NK-92 (cell line): Measurements from ENCODE around the gene TMEM17.

Experiments used
- DNase-seq: peaks from one replicate; lab custom pipeline; 2025; ENCODE audit not compliant: unreplicated experiment; lab: John Stamatoyannopoulos, UW

Gene TMEM17

GRCh38 chr2:62473246-62473827 lies 32.7 kb downstream of the TMEM17 start:
- no peak for DNase-seq

DNA sequence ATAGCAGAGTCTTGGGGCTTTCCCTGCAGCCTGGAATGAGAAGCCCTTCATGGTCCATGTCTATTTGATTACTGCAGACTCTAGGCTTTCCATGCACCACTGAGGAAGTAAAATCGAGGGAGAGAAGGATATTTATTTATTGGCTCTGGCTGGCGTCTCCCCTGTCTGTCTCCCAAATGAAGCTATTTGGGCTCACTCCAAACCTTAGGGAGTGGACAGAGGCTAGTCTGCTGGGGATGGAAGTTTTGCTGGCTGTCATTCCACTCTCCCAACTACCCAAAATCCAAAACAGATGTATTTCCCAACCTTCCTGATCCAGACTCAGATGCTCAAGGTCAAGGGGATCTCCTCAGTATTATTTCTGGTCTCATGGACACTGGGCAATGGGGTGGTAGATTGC lies 33.7 kb downstream of the TMEM17 start:
- DNase-seq = no peak

GRCh38 chr2:62471816-62472215 lies 34.2 kb downstream of the TMEM17 start:
- no peak for DNase-seq

GRCh38 chr2:62471404-62471803 lies 34.6 kb downstream of the TMEM17 start:
- no peak for DNase-seq

- DNase-seq = no peak
Observed at GRCh38 chr2:62469548-62469947, 36.4 kb downstream of the TMEM17 start.

GRCh38 chr2:62469114-62469513 lies 36.9 kb downstream of the TMEM17 start:
- no peak for DNase-seq

- DNase-seq = no peak
Observed at GRCh38 chr2:62467475-62468321, 38.3 kb downstream of the TMEM17 start.

- no peak for DNase-seq
Observed at GRCh38 chr2:62467100-62467474, 38.9 kb downstream of the TMEM17 start.

DNA sequence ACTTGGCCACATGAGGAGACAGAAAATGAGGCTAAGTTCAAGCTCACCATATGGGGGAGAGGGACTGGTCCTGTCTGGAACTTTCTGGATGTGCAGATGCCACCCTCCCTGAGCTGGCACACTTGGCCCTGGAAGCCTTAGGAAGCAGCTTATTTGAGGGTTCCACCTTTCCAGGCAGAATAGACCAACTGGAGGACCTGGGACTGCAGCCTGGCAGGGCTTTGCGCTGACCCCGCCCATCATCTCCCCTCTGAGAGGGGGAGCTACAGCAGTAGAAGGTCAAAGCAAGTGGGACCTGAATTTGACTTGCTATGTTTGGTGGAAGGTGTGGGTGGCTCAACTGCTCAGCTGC lies 39.5 kb downstream of the TMEM17 start:
- no peak for DNase-seq

DNA sequence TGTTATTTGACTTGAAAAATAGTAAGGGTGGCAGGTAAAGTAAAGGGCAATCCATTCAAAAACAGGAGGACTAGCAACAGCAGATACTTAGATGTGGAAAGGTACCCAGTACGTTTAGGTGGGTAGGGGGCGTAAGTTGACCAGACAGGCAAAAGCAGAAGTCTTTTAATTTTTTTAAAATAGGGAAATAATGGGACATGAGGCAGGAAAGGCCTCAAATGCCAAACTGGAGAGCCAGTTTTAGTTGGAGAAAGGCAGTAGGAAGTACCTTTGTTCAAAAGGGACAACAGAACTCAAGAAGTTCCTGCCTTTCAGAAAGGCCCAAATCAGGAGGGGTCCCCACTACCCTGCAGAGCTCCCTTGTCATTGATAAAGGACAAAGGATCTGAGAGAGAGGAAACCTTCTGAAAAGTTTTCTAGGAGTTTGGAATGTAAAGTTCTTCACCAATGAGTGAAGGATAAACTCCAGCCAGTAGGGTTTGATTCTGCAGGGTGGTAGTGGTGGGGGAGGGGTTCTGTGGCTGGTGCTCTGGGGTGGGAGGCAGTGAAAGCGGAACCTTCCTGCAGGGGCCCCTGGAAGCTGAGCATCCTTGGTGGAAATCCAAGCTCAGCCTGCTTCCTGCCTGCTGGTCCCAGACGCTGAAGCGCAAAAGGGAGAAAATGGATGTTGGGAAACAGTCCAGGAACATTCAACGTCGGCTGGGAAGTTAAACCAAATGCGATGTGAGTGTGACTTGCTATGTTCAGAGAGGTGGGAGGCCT lies 40.1 kb downstream of the TMEM17 start:
- no peak for DNase-seq

GRCh38 chr2:62465039-62465740 lies 40.8 kb downstream of the TMEM17 start:
- no peak for DNase-seq

GRCh38 chr2:62464221-62465007 lies 41.6 kb downstream of the TMEM17 start:
- no peak for DNase-seq

GRCh38 chr2:62462211-62462610 lies 43.8 kb downstream of the TMEM17 start:
- DNase-seq = no peak

- no peak for DNase-seq
Observed at GRCh38 chr2:62461707-62462106, 44.3 kb downstream of the TMEM17 start.

DNA sequence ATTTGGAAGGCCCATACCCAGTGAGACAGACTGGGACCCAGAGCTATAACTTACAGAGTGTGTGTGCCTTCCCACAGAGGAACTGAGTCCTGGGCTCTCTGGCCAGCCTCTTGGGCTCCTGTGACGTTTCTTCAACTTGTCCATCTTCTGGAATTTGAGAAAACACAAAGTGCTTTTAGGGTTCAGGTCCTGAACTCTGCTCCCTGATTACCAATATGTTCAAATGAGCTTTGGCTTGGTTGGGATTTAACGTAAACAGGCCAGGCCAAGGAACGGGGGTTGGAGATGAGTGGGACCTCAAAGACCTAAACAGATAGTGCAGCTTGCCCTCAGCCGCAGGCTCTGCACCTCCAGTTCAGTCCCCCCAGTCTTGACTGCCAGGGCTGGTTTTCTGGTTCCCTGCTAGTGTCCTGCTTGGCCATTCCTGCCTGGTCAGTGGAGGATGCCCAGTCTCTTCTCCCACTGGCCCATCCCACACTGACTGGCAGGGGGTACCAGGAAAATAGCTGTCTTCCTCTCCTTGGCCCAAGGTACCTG lies 44.9 kb downstream of the TMEM17 start:
- no peak for DNase-seq

GRCh38 chr2:62460175-62460574 lies 45.8 kb downstream of the TMEM17 start:
- DNase-seq = no peak

DNA sequence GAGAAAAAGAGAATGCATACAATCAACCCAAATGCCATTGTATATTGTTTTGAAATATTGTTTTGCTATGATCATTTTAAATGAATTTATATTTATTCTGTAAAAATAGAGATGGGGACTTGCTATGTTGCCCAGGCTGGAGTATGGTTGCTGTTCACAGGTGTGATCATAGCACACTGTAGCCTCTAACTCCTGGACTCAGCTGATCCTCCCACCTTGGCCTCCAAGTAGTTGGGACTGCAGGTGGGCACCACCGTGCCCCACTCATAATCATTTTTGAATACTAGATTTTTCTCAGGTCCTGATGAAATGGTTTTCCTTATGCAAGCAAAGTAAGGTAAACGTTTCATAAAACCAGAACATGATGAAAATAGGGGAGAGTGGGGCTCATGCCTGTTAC lies 46.3 kb downstream of the TMEM17 start:
- DNase-seq = no peak

DNA sequence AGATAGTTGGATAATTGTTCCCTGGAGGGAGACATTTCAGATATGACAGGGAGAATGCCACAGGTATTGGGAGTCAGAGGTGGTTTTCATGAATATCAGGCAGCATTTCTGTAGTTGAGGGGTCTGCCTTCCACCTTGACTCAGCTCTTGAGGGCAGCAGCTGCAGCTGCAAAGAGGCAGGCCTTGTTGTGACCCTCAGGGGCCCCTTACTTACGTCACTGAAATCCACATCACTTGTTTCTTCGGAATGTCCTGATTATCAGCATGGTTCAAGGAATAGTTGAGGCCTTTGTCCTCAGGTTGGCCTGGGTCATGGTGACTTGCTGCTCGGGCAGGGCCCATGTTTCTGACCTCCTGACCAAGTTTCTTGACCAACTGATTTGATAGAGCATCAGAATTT lies 46.9 kb downstream of the TMEM17 start:
- no peak for DNase-seq

GRCh38 chr2:62458671-62459081 lies 47.3 kb downstream of the TMEM17 start:
- DNase-seq = no peak

DNA sequence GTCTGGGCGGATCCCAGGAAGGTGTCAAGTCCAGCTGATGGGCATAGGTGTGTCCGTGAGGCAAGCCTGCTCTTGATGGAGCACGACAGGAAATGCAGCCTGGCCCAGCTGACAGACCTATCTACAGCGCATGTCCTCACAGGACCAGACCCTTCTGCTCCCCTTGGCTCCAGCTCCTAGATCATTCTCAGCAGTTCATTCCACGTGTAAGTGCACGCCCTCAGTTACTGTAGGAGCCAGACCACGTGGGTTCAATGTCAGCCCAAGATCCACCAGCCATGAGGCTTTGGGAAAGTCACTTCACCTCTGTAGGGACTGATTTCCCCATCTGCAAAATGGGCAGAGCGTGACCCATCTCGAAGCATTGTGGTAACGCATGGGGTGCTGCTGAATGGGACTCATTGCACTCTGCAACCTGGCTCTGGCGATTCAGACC lies 47.8 kb downstream of the TMEM17 start:
- DNase-seq = no peak
